HCT116 (cell line): ENCODE results near the gene IGFLR1. TPM values are rescaled to one million over a fixed set of nuclear protein-coding genes. Genes with fewer than 3 reads are reported as not detected.

Experiments
- ATAC-seq: fragments of 200-7000 bp; cut with Tn5 transposase; 2 replicates; pipeline ENCODE4 v1.9.1; 2020; ENCODE audit warnings: mild to moderate bottlenecking, moderate library complexity
- BruUV-seq: library from RNA; stranded (reverse); fragments of 400-500 nt; replicated peaks from 2 replicates; lab custom pipeline; 2021; lab: Mats Ljungman, UMichigan
- CTCF ChIA-PET: fragments of 300-600 bp; sonication (Branson Sonifier 250); formaldehyde crosslinking; loops from one replicate; lab custom pipeline; 2021; ENCODE audit warnings: antibody characterized with exemption; lab: Charles Lee
- POLR2A ChIA-PET: fragments of 300-600, 350-600 bp; sonication (Branson Sonifier 250); formaldehyde crosslinking; loops from one replicate; lab custom pipeline; 2021; ENCODE audit warnings: antibody characterized with exemption; lab: Charles Lee
- RAD21 ChIA-PET, 2 experiments: fragments of 300-600 bp; sonication (Branson Sonifier 250); formaldehyde crosslinking; loops; one replicate each; lab custom pipeline; 2023; ENCODE audit warnings: low total read pairs in 2 of 2; ENCODE audit not compliant: uncharacterized antibody in 2 of 2, unreplicated experiment in 2 of 2, low non-redundant PET in 1 of 2; lab: Charles Lee
- DNase-seq: peaks from one replicate; pipeline ENCODE4 v3.0.0-alpha.2; 2010; ENCODE audit warnings: low read depth, low spot score
- H2AFZ ChIP-seq: fragments of 200-600 bp; shearing (Covaris generic), sonication (generic); 2 replicates; pipeline ENCODE4 v1.6.1; 2017; ENCODE audit warnings: low read depth, mixed run types, mixed read lengths, antibody characterized with exemption, low read length; ENCODE audit not compliant: poor library complexity, severe bottlenecking
- H3K27ac ChIP-seq: 2 replicates; pipeline ENCODE4 v1.5.1; 2012; ENCODE audit warnings: low read depth, low read length
- H3K27me3 ChIP-seq: fragments of 200-600 bp; sonication (generic); 2 replicates; pipeline ENCODE4 v1.6.1; 2016; ENCODE audit warnings: mixed run types, low read length, mixed read lengths; ENCODE audit not compliant: insufficient read depth
- H3K36me3 ChIP-seq, 2 experiments: fragments of 200-500 bp in 1 of 2; fragments of 200-600 bp in 1 of 2; sonication (Bioruptor generic) in 1 of 2; sonication (generic) in 1 of 2; 2 replicates each; pipeline versions ENCODE4 v1.5.1 to v1.6.1; 2014 to 2016; ENCODE audit warnings: low read length in 2 of 2, inconsistent platforms in 1 of 2, mixed read lengths in 1 of 2, mixed run types in 1 of 2; ENCODE audit not compliant: insufficient read depth in 2 of 2, control insufficient read depth in 1 of 2
- H3K4me1 ChIP-seq, 2 experiments: fragments of 200-600 bp in 1 of 2; sonication (generic) in 1 of 2; 2 replicates each; pipeline versions ENCODE4 v1.5.1 to v1.6.1; 2012 to 2017; ENCODE audit warnings: low read length in 2 of 2, inconsistent platforms in 1 of 2, mild to moderate bottlenecking in 1 of 2, mixed read lengths in 1 of 2, mixed run types in 1 of 2, moderate library complexity in 1 of 2; ENCODE audit not compliant: insufficient read depth in 2 of 2, control insufficient read depth in 1 of 2
- H3K4me2 ChIP-seq: fragments of 200-600 bp; sonication (generic); 2 replicates; pipeline ENCODE4 v1.6.1; 2017; ENCODE audit warnings: mixed run types, low read length, mixed read lengths
- H3K4me3 ChIP-seq, 2 experiments: fragments of 200-600 bp in 1 of 2; sonication (generic) in 1 of 2; replicated peaks in 1 of 2; 2 replicates each; pipeline ENCODE4 v1.5.1; 2011 to 2016; ENCODE audit warnings: low read length in 2 of 2, control low read depth in 1 of 2, low read depth in 1 of 2, mild to moderate bottlenecking in 1 of 2, mixed read lengths in 1 of 2, mixed run types in 1 of 2
- H3K79me2 ChIP-seq: fragments of 200-600 bp; sonication (generic); 2 replicates; pipeline ENCODE4 v1.6.1; 2017; ENCODE audit warnings: mild to moderate bottlenecking, mixed run types, low read length, moderate library complexity, mixed read lengths; ENCODE audit not compliant: insufficient read depth
- H3K9ac ChIP-seq: fragments of 200-600 bp; sonication (generic); 2 replicates; pipeline ENCODE4 v1.6.1; 2016; ENCODE audit warnings: low read length, mixed read lengths
- H3K9me2 ChIP-seq: fragments of 200-600 bp; sonication (generic), shearing (Covaris generic); 2 replicates; pipeline ENCODE4 v1.6.1; 2017; ENCODE audit warnings: mixed run types, mild to moderate bottlenecking, moderate library complexity; ENCODE audit not compliant: insufficient read depth
- H3K9me3 ChIP-seq, 2 experiments: fragments of 200-500 bp in 1 of 2; fragments of 200-600 bp in 1 of 2; sonication (Bioruptor generic) in 1 of 2; sonication (generic) in 1 of 2; 2 replicates each; pipeline ENCODE4 v1.6.1; 2014 to 2017; ENCODE audit warnings: low read length in 2 of 2, mixed read lengths in 2 of 2, inconsistent platforms in 1 of 2, low read depth in 1 of 2, mild to moderate bottlenecking in 1 of 2, mixed run types in 1 of 2, moderate library complexity in 1 of 2; ENCODE audit not compliant: control insufficient read depth in 1 of 2, insufficient read depth in 1 of 2
- H4K20me1 ChIP-seq: fragments of 200-600 bp; sonication (generic), shearing (Covaris generic); 2 replicates; pipeline ENCODE4 v1.6.1; 2017; ENCODE audit warnings: mixed run types, mild to moderate bottlenecking, moderate library complexity; ENCODE audit not compliant: insufficient read depth
- ATF3 ChIP-seq: IDR thresholded peaks from 2 replicates; pipeline ENCODE4 v1.6.1; 2012
- CBX3 ChIP-seq: IDR thresholded peaks from 2 replicates; pipeline ENCODE4 v1.6.1; 2012; ENCODE audit warnings: low read depth
- ELF1 ChIP-seq: IDR thresholded peaks from 2 replicates; pipeline ENCODE4 v1.6.1; 2012; ENCODE audit warnings: low read depth, borderline replicate concordance
- POLR2AphosphoS5 ChIP-seq: IDR thresholded peaks from 2 replicates; pipeline ENCODE4 v1.6.1; 2011; ENCODE audit warnings: mild to moderate bottlenecking, low read depth, low read length, moderate library complexity
- RAD21 ChIP-seq: IDR thresholded peaks from 2 replicates; pipeline ENCODE4 v1.6.1; 2012; ENCODE audit warnings: low read depth, mild to moderate bottlenecking
- SIN3A ChIP-seq: IDR thresholded peaks from 2 replicates; pipeline ENCODE4 v1.6.1; 2012; ENCODE audit warnings: low read depth
- ZFX ChIP-seq: fragments of 450-650 bp; IDR thresholded peaks from 2 replicates; pipeline ENCODE4 v1.6.1; 2017
- intact Hi-C: fragments of 100-400 bp; cut with micrococcal nuclease; formaldehyde crosslinking; loops from 2 replicates; pipeline ENCODE4 v1.10.0; 2022
- total RNA-seq: library from RNA; stranded (reverse); gene quantifications from one replicate; pipeline ENCODE4 v1.2.1, GENCODE V29; 2021; ENCODE audit not compliant: unreplicated experiment

The IGFLR1 gene
- total RNA-seq, 1 experiment from 2014 or later, result 8.3 TPM

GRCh38 chr19:35784503-35785338, 42.5 kb upstream of the IGFLR1 start:
- Histone ChIP-seq H3K4me1 (no peaks in the 10 kb centered on the region), H4K20me1 (no peaks in the 10 kb centered on the region), H3K79me2 (no peaks in the 10 kb centered on the region), H3K27ac (no peak overlapping the region), H2AFZ (no peak overlapping the region), H3K9me2 (no peaks in the 10 kb centered on the region), H3K27me3 (no peaks in the 10 kb centered on the region), H3K4me3 (no peak overlapping the region), H3K4me2 (no peak overlapping the region), H3K36me3 (peaks cover 2 to 4% of the 10 kb centered on the region in 2 experiments; a peak in 2 of 4 replicates), H3K9me3 (no peaks in the 10 kb centered on the region), H3K9ac (no peak overlapping the region)
- ChIA-PET CTCF (no interaction called here), POLR2A (interaction anchor here (0.6 to 1.3 kb wide), 2 partner anchors 12 to 18 kb away, joined by 3 to 4 read pairs; no protein-coding TSS in a partner anchor), RAD21 (no interaction called here)
- no TSS peak for BruUV-seq
- no peak for TF ChIP-seq RAD21
- TF ChIP-seq POLR2AphosphoS5, result no peak
- TF ChIP-seq ATF3, result no peak
- TF ChIP-seq SIN3A, result no peak
- TF ChIP-seq CBX3, result no peak
- no peak for TF ChIP-seq ZFX
- no peak for TF ChIP-seq ELF1
- ATAC-seq (no peak), DNase-seq (no peak)
- intact Hi-C loops, result no loop called here
